Keratinocyte (primary cell): ENCODE measurements around the gene PTCHD1.

Source experiments
- CTCF ChIP-seq, 3 experiments: IDR thresholded peaks in 1 of 3; conservative IDR thresholded peaks in 1 of 3; optimal IDR thresholded peaks in 1 of 3; 2 replicates in 2 of 3; 3 replicates in 1 of 3; pipeline versions ENCODE3 to v1.5.1; 2011; ENCODE audit warnings: low read length in 3 of 3, mild to moderate bottlenecking in 3 of 3, moderate library complexity in 2 of 3, control low read depth in 1 of 3, inconsistent platforms in 1 of 3; ENCODE audit not compliant: insufficient read depth in 2 of 3; ENCODE audit errors: extremely low read depth in 1 of 3
- EZH2 ChIP-seq: IDR thresholded peaks from one replicate; pipeline ENCODE4 v1.6.1; 2012; ENCODE audit warnings: inconsistent platforms, mild to moderate bottlenecking, low read length, moderate library complexity

- TF ChIP-seq CTCF (optimal IDR thresholded peaks at IDR 0.05 in 1 of 3, IDR thresholded peaks at IDR 0.05 in 1 of 3, conservative IDR thresholded peaks at IDR 0.05 in 1 of 3; ENCODE audit: extremely low read depth in 1 of 3, insufficient read depth in 2 of 3, low read length in 3 of 3) (no peak), EZH2 (no peak)
These were observed 37.7 kb downstream of the PTCHD1 start for GRCh38 chrX:23372220-23372902.
